Epidermal melanocyte (primary cell): ENCODE measurements around the gene TMEM239.
"Not testable (repeated sequence)": the region's sequence is repeated elsewhere in the genome, so short reads cannot be mapped to it uniquely, and the experiment has no call there.

ENCODE experiments used
- DNase-seq: peaks from one replicate; pipeline ENCODE4 v3.0.0; 2011; ENCODE audit warnings: low spot score; ENCODE audit not compliant: insufficient read length

TMEM239 gene

DNA sequence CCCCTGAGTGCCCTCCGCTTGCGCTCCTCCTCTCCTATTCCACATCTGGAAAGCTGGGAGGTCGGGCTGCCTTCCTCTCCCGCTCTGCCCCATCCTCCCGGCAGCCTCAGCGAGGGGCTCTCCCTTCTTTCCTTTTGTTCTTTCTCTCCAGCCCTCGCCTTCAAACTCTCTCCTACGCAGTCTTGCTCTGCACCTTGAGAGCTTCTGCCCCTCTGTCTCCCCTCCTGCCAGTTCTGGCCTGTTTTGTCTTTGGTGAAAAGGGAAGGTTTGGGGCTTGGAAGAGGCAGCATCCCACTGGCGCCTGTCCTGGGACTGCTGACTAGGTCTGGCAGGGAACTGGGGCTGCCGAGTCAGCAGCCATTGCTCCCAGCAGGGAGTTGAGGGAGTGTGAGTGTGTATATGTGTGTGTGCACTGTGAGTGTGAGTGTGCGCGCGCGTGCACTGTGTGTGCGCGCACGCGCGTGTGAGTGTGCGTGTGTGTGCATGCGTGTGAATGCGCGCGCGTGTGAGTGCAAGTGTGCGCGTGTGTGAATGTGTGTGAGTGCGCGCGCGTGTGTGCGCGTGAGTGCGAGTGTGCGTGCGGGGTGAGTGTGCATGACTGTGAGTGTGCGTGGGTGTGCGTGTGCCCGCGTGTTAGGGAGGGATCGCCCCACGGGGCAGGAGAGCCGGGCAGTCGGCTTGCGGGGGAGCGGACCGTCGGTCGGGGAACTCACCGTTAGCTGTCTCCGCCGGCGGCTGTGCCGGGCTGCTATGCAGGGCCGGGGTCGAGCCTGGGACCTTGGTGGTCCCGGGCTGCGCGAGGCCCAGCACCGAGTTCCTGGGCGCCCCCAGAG is 16.3 kb upstream of the TMEM239 start:
- DNase-seq = no peak

GRCh38 chr20:2800521-2801285 is 15.5 kb upstream of the TMEM239 start, which contains the start of gene CPXM1:
Gene CPXM1 (minus strand): TSS chr20:2800627. CDS start chr20:2800572, 55 bp downstream.
- peak; percentile 5 for DNase-seq

DNA sequence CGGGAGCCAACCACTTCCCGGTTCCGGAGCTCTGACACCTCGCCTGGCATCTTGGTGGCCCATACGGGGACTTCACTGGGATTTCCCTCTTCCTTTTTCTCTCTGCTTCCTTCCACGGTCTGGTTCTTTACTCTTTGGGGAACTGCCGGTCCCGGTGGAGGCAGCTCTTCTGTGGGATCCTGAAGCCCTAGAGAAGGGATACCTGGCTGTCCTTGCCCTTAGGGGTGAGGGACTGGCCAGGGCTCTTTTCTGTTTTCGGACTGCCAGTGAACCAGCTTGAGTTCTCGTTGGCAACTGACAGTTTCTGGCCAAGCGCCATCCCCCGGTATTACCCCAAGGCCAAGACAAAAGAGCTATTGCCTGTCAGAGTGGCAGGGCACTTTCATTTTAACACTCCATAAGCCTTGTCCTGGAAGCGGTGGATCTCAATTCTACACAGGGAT is 14.9 kb upstream of the TMEM239 start:
- DNase-seq = no peak

DNA sequence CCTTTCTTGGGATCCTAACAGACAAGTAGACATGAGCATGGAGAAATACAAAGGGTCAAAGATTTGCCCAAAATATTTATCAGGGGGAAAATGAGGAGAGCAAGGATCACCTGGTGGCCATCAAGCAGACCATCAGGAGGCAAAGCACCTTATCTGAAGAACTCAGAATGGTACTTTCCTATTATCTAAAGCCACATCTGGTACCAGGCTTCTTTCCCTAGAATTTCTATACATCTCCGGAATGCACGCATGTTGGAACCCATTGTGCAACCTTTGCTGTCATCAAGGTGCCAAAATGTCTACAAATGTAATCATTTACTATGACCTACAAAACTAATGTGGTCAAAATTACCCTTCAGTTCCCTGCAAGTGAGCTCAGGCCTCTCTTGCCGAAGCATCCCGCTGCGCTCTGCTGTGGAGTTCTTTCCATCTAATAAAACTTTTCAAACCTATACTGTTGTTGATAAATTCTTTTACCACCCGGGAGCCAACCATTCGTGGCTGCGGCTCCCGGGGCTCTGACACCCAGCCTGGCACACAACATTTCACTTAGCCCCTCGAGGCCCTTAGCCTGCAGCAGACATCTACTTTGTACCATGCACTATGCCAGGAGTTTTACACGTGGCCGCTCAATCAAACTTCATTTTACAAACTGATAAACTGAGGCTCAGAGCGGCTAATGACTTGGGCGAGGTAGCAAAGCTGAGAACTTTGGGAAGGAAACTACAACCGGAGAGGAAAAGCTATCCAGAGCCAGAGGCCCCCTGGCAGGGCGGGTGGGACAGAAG is 11.9 kb upstream of the TMEM239 start:
- no peak for DNase-seq

DNA sequence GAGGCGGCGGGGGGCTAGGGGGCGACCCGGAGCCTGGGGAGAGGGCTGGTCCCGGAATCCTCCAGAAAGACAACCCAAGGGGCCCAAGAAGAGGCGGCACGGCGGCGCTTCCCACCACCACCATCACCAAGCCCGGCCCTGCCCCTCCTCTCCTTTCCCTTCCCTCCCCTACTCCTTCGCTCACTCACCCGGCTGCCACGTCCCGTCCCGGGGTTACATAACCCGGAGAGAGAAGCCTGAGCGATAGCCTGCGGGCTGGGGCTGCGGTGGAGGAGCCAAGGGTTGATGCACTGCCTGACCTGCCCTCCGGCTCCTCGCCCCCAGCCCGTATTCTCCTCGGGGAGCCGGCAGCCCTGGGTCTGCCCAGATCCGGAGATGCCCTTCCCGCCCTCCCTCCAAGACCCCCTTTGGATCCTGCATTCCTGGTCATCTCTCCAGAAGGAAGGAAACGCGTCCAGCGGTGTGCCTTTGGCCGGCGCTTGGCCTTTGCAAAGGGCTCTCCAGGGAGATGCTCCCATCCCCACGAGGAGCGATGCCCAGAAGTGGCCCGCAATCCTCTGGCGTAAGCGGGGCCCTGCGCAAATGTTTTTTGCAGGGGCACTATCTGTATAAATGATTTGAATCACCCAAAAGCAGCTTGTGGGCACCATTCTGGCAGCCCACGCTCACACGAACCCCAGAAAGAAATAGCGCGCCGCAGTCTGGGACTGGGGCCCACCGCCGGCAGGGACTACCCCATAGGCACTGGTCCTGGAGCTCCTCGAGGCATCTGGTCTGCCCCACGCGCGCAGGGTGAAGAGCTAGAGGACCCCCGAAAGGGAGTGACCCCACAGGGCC is 11.1 kb upstream of the TMEM239 start:
- DNase-seq = no peak

- no peak for DNase-seq
These were observed 10.3 kb upstream of the TMEM239 start for GRCh38 chr20:2805689-2806350.

- no peak for DNase-seq
These were observed 9.8 kb upstream of the TMEM239 start for GRCh38 chr20:2806351-2806701.

DNA sequence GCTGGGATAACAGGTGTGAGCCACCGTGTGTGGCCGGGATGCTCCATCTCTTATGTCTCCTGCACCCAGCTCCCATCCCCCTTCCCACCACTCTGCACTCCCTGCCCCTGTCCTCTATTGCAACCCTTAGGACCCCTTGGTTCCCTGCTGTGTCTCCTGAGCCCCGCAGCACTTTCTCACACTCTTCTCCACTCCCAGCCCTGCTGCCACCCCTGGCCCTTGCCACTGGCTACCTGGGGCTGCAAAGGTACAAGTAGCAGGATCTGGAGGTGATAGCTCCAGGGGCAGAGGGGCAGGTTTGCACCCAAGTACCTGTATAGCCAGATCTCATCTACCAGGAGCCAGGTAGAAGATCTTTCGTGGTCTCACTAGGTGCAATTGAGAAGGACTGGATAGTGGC is 9.1 kb upstream of the TMEM239 start:
- no peak for DNase-seq

DNA sequence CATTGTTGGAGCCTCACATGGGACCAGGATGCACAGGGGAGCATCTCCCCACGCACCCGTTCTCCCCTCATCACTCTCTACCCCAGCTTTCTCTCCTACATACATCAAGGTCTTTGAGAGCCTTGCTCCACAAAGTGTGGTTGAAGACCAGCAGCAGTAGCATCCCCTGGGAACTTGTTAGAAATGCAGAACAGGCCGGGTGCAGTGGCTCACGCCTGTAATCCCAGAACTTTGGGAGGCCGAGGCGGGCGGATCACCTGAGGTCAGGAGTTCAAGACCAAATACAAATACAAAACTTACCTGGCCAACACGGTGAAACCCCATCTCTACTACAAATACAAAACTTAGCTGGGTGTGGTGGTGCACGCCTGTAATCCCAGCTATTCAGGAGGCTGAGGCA is 8.2 kb upstream of the TMEM239 start:
- not testable (repeated sequence) for DNase-seq

GRCh38 chr20:2809690-2810089 is 6.5 kb upstream of the TMEM239 start:
- DNase-seq = no peak

GRCh38 chr20:2812189-2812588 is 4.0 kb upstream of the TMEM239 start:
- DNase-seq = no peak

DNA sequence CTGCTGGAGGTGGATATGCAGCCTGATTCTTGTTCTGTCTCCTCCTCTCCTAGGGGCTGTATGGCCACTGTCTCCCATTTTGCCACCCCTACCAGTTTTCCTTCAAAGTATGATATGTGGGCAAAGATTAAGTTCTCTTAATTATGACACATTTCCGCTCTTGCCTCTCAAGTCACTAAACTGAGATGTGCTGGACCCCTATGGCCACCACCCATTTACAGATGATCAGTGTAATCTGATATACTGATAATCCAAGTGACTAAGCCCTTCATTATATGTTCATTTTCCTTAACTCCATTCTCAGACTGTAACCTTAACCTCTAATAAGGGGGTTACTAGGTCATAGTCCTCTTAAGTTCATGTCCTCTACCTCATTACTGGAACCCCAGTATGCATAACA is 2.1 kb upstream of the TMEM239 start:
- no peak for DNase-seq

- DNase-seq = peak; percentile 69
These were observed 1.5 kb upstream of the TMEM239 start, which contains the start of gene C20orf141 for GRCh38 chr20:2814587-2815051. Gene C20orf141 (plus strand): TSS chr20:2814987. CDS start chr20:2815185, 198 bp downstream.

- no peak for DNase-seq
These were observed 793 bp upstream of the TMEM239 start for GRCh38 chr20:2815242-2815900.

DNA sequence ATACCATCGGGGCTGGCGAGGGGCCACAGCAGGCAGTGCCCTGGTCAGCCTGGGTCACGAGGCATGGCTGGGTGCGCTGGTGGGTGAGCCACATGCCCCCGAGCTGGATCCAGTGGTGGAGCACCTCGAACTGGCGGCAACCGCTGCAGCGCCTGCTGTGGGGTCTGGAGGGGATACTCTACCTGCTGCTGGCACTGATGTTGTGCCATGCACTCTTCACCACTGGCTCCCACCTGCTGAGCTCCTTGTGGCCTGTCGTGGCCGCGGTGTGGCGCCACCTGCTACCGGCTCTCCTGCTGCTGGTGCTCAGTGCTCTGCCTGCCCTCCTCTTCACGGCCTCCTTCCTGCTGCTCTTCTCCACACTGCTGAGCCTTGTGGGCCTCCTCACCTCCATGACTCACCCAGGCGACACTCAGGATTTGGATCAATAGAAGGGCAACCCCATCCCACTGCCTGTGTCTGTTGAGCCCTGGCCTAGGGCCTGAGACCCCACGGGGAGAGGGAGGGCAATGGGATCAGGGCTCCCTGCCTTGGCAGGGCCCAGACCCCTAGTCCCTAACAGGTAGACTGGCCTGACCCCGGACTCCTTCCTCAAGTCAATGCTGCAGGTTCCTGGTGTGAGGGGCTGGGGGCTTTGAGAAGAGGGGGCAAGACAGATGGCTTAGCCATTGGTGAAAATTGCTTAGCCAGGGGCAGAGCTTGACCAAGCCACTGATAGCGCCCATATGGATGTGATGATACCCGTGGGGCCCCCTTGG is 598 bp downstream of the TMEM239 start:
- no peak for DNase-seq

GRCh38 chr20:2817341-2817726 is 1.2 kb downstream of the TMEM239 start:
- no peak for DNase-seq

DNA sequence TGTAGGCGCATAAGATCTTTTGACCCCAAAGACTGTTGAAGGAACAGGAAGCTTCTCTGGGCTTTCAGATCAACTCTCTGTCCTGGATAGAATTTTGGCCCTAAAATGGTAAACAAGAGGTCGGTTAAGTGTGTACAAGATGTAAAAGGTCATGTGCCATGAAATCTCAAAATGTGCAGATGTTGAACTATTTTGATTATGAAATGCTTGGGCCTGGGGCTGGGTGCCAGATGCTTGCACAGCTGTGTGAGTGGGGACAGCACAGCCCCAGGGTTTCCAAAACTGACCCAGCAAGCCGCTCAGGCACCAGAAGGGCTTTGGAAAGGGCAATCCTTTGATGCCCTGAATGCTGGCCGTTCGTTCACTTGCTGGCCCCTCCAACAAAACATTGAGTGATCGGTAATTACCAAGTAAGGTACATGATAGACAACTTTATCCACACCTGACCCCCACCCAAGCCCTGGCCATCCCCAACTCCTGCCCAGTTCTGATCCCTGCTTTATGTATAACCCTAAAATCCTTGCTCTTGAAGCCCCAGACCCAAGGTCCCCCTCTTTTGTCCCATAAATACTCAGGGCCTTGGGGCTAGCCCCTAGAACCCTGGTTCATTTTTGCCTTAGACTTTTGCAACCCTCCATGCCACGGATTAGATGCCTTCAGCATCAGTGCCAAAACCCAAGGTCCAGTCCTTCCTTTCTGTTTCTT is 1.9 kb downstream of the TMEM239 start:
- DNase-seq = no peak
